CD14-positive monocyte (primary cell): ENCODE results near the gene CERK. TPM values are rescaled to one million over a fixed set of nuclear protein-coding genes. Genes with fewer than 3 reads are reported as not detected.

Experiments used
- DNase-seq, 3 donors: peaks; one replicate each; pipeline ENCODE4 v3.0.0-alpha.2; 2011 to 2022
- H2AFZ ChIP-seq: 2 replicates; pipeline ENCODE4 v1.6.0; 2012; ENCODE audit warnings: mild to moderate bottlenecking, low read depth, low read length, inconsistent platforms; ENCODE audit not compliant: insufficient read depth, poor library complexity, severe bottlenecking
- H3K27ac ChIP-seq, 2 donors: 1 replicate in 1 of 2; 2 replicates in 1 of 2; pipeline ENCODE4 v1.5.1; 2012 to 2013; ENCODE audit warnings: low read length in 2 of 2, control low read depth in 1 of 2, inconsistent platforms in 1 of 2, low read depth in 1 of 2, mild to moderate bottlenecking in 1 of 2
- H3K27me3 ChIP-seq, 2 donors: one replicate each; pipeline versions ENCODE4 v1.6.0 to v1.6.1; 2011 to 2013; ENCODE audit warnings: low read length in 2 of 2; ENCODE audit not compliant: control insufficient read depth in 2 of 2, insufficient read depth in 2 of 2
- H3K36me3 ChIP-seq, 2 donors: replicated peaks in 1 of 2; 1 replicate in 1 of 2; 2 replicates in 1 of 2; pipeline versions ENCODE4 v1.5.1 to v1.6.1; 2012 to 2013; ENCODE audit warnings: low read length in 2 of 2, control low read depth in 1 of 2, inconsistent platforms in 1 of 2, mild to moderate bottlenecking in 1 of 2; ENCODE audit not compliant: insufficient read depth in 2 of 2, control insufficient read depth in 1 of 2
- H3K4me1 ChIP-seq, 2 donors: 1 replicate in 1 of 2; 2 replicates in 1 of 2; pipeline versions ENCODE4 v1.5.1 to v1.6.1; 2012 to 2013; ENCODE audit warnings: low read length in 2 of 2, control low read depth in 1 of 2, inconsistent platforms in 1 of 2, mild to moderate bottlenecking in 1 of 2, moderate library complexity in 1 of 2; ENCODE audit not compliant: insufficient read depth in 2 of 2, control insufficient read depth in 1 of 2
- H3K4me2 ChIP-seq: replicated peaks from 2 replicates; pipeline ENCODE3; 2012; ENCODE audit warnings: low read length, moderate library complexity, mild to moderate bottlenecking; ENCODE audit not compliant: poor library complexity, severe bottlenecking; ENCODE audit errors: extremely low read depth
- H3K4me3 ChIP-seq, 3 experiments: fragments of 200-600 bp in 1 of 3; sonication (generic) in 1 of 3; replicated peaks in 1 of 3; 1 replicate in 2 of 3; 2 replicates in 1 of 3; pipeline ENCODE4 v1.5.1; 2011 to 2013; ENCODE audit warnings: low read length in 3 of 3, mild to moderate bottlenecking in 3 of 3, control low read depth in 2 of 3, low read depth in 2 of 3, inconsistent platforms in 1 of 3, moderate library complexity in 1 of 3
- H3K79me2 ChIP-seq: 2 replicates; pipeline ENCODE4 v1.6.0; 2012; ENCODE audit warnings: mild to moderate bottlenecking, control low read depth, inconsistent platforms, low read length, moderate library complexity; ENCODE audit not compliant: insufficient read depth
- H3K9ac ChIP-seq: 2 replicates; pipeline ENCODE4 v1.6.0; 2017; ENCODE audit warnings: low read length, mild to moderate bottlenecking; ENCODE audit not compliant: insufficient read depth, poor library complexity, severe bottlenecking
- H3K9me3 ChIP-seq, 2 donors: replicated peaks in 1 of 2; 1 replicate in 1 of 2; 2 replicates in 1 of 2; pipeline versions ENCODE4 v1.5.1 to v1.6.1; 2012 to 2013; ENCODE audit warnings: low read length in 2 of 2, control low read depth in 1 of 2; ENCODE audit not compliant: control insufficient read depth in 1 of 2, insufficient read depth in 1 of 2
- H4K20me1 ChIP-seq: 2 replicates; pipeline ENCODE4 v1.6.0; 2012; ENCODE audit warnings: mild to moderate bottlenecking, low read length, control low read depth, moderate library complexity; ENCODE audit not compliant: insufficient read depth
- H3K27ac Mint-ChIP-seq, 7 donors: one replicate each; pipeline ENCODE4 v1.8.0; 2020; ENCODE audit warnings: mild to moderate bottlenecking in 7 of 7, mixed read lengths in 7 of 7, moderate library complexity in 6 of 7, inconsistent platforms in 2 of 7
- H3K27me3 Mint-ChIP-seq, 3 donors: one replicate each; pipeline ENCODE4 v1.8.0; 2021 to 2022; ENCODE audit warnings: low read depth in 3 of 3, mild to moderate bottlenecking in 3 of 3, mixed read lengths in 3 of 3, moderate library complexity in 3 of 3, inconsistent platforms in 1 of 3
- H3K36me3 Mint-ChIP-seq, 2 donors: one replicate each; pipeline ENCODE4 v1.8.0; 2020; ENCODE audit warnings: mixed read lengths in 2 of 2, inconsistent platforms in 1 of 2, mild to moderate bottlenecking in 1 of 2
- H3K4me1 Mint-ChIP-seq: one replicate; pipeline ENCODE4 v1.8.0; 2020; ENCODE audit warnings: mild to moderate bottlenecking, mixed read lengths
- H3K4me3 Mint-ChIP-seq, 2 donors: one replicate each; pipeline ENCODE4 v1.8.0; 2020; ENCODE audit warnings: mild to moderate bottlenecking in 2 of 2, mixed read lengths in 2 of 2, moderate library complexity in 1 of 2
- H3K9me3 Mint-ChIP-seq, 7 donors: one replicate each; pipeline ENCODE4 v1.8.0; 2020 to 2022; ENCODE audit warnings: mixed read lengths in 7 of 7, mild to moderate bottlenecking in 6 of 7, moderate library complexity in 6 of 7, inconsistent platforms in 2 of 7
- WGBS: methylation state at CpG from one replicate; pipeline ENCODE4 v1.1.5; 2013; ENCODE audit warnings: missing lambda C conversion rate; ENCODE audit not compliant: insufficient coverage; 5-methylcytosine and 5-hydroxymethylcytosine counted together
- intact Hi-C, 2 donors: fragments of 100-400 bp; cut with micrococcal nuclease; formaldehyde crosslinking; loops; one replicate each; pipeline versions ENCODE4 v1.15.0 to v1.15.1; 2023
- polyA plus RNA-seq, 3 donors: library from polyadenylated mRNA; depleted of rRNA in 1 of 3; unstranded in 2 of 3; stranded (reverse) in 1 of 3; fragments of 300-500 nt in 2 of 3; fragments of >200 nt in 1 of 3; fragmentation: Illumina TruSeq in 2 of 3; gene quantifications; 1 replicate in 2 of 3; 2 replicates in 1 of 3; pipeline ENCODE4 v1.2.3, GENCODE V29; 2012 to 2021
- TF ChIP-seq, protein P1 (sequence below): fragments of 200-600 bp; IDR thresholded peaks from one replicate; pipeline ENCODE4 v1.8.0; 2022; ENCODE audit warnings: antibody characterized with exemption, mild to moderate bottlenecking

The CERK gene
- polyA plus RNA-seq, 3 donors, result 22.4 to 40.2 (median 24.5) TPM

DNA sequence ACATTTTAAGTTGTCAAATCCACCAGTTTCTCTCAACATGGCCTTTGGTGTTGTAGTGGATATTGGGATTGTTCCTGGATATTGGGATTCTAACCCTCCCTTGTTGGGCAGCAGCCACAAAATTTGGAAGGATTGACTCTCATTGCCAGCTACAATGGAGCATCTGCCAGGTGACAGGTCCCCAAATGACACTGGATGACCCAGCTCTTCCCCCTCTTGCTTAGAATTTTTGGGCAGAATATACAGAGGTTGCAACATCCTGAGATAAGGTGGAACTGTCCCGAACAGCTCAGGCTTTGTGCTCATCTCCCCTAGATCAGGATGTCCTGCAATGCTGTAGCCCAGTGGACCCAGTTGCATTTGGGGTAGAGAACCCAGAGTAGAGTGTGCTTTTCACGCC lies 19.1 kb upstream of the CERK start:
- Mint-ChIP-seq H3K36me3 (peaks cover 5 to 8% of the 10 kb centered on the region in 2 donors), H3K27ac (peak overlapping the region; percentile 59 to 100 (median 92)), H3K4me1 (peaks cover 73% of the 10 kb centered on the region), H3K4me3 (no peak overlapping the region), H3K27me3 (peaks cover 0 to 5% (median 3%) of the 10 kb centered on the region in 3 donors), H3K9me3 (peaks cover 5 to 16% (median 9%) of the 10 kb centered on the region in 7 donors)
- Histone ChIP-seq H3K79me2 (peaks cover 3% of the 10 kb centered on the region), H3K9ac (no peak overlapping the region), H3K27me3 (no peaks in the 10 kb centered on the region), H3K4me3 (peak overlapping the region in 1 of 3 experiments; percentile 27), H2AFZ (no peak overlapping the region), H3K4me2 (no peak overlapping the region), H3K27ac (peak overlapping the region in 1 of 2 donors; percentile 77), H4K20me1 (no peaks in the 10 kb centered on the region), H3K4me1 (peaks cover 77 to 80% of the 10 kb centered on the region in 2 donors), H3K36me3 (no peaks in the 10 kb centered on the region), H3K9me3 (peaks cover 0 to 14% of the 10 kb centered on the region in 2 donors)
- intact Hi-C loops, result no loop called here
- WGBS, result 47% methylated on average over 2 of the region's 2 CpGs
- TF ChIP-seq, protein P1, sequence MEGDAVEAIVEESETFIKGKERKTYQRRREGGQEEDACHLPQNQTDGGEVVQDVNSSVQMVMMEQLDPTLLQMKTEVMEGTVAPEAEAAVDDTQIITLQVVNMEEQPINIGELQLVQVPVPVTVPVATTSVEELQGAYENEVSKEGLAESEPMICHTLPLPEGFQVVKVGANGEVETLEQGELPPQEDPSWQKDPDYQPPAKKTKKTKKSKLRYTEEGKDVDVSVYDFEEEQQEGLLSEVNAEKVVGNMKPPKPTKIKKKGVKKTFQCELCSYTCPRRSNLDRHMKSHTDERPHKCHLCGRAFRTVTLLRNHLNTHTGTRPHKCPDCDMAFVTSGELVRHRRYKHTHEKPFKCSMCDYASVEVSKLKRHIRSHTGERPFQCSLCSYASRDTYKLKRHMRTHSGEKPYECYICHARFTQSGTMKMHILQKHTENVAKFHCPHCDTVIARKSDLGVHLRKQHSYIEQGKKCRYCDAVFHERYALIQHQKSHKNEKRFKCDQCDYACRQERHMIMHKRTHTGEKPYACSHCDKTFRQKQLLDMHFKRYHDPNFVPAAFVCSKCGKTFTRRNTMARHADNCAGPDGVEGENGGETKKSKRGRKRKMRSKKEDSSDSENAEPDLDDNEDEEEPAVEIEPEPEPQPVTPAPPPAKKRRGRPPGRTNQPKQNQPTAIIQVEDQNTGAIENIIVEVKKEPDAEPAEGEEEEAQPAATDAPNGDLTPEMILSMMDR, result no peak
- DNase-seq, result no peak

DNA sequence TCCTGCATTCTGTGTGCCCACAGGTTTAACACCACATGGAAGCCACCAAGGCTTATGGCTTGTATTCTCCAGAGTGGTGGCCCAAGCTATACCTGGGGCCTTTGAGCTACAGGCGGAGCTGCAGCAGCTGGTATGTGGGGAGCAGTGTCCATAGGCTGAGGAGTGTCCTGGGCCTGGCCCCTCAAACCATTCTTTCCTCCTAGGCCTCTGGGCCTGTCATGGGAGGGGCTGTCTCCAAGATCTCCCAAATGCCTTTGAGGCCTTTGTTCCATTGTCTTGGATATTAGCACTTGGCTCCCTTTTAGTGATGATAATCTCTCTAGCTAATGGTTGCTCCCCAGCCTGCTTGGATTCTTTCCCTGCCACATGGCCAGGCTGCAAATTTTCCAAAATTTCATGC lies 18.0 kb upstream of the CERK start:
- H3K36me3 ChIP-seq, result no peaks in the 10 kb centered on the region
- Mint-ChIP-seq H3K36me3 (peaks cover 5 to 8% of the 10 kb centered on the region in 2 donors), H3K27ac (peak overlapping the region in 6 of 7 donors; percentile 86 to 100 (median 92)), H3K4me1 (peaks cover 70% of the 10 kb centered on the region), H3K27me3 (peaks cover 0 to 5% (median 5%) of the 10 kb centered on the region in 3 donors), H3K9me3 (peaks cover 5 to 16% (median 9%) of the 10 kb centered on the region in 7 donors), H3K4me3 (no peak overlapping the region)
- no peak overlapping the region for H3K4me2 ChIP-seq
- peak overlapping the region; percentile 31 to 77 for H3K27ac ChIP-seq
- H4K20me1 ChIP-seq, result no peaks in the 10 kb centered on the region
- H2AFZ ChIP-seq, result no peak overlapping the region
- TF ChIP-seq, protein P1, result no peak
- no peaks in the 10 kb centered on the region for H3K79me2 ChIP-seq
- peak overlapping the region in 1 of 3 experiments; percentile 2 for H3K4me3 ChIP-seq
- no peak overlapping the region for H3K9ac ChIP-seq
- intact Hi-C loops, result no loop called here
- H3K9me3 ChIP-seq, result peaks cover 0 to 14% of the 10 kb centered on the region in 2 donors
- peaks cover 73 to 75% of the 10 kb centered on the region in 2 donors for H3K4me1 ChIP-seq
- no CpG with 5 or more reads among the region's 1 CpG for WGBS
- no peak for DNase-seq
- no peaks in the 10 kb centered on the region for H3K27me3 ChIP-seq
